ENCODE measurements around the gene PRR22. TPM values are rescaled to one million over a fixed set of nuclear protein-coding genes. Genes with fewer than 3 reads are reported as not detected.

The PRR22 gene
- polyA plus RNA-seq (2012; ENCODE audit: low read depth, missing spikeins): 1.0 TPM

GRCh38 chr19:5784581-5785147 lies at the start of gene PRR22:
Gene PRR22 (minus strand): TSS chr19:5784746. CDS start chr19:5784660, 86 bp downstream.
- TF ChIP-seq SPI1 (IDR thresholded peaks at IDR 0.05; ENCODE audit: low read depth, low read length) (no peak), TAF1 (IDR thresholded peaks at IDR 0.05; ENCODE audit: low read depth, low read length) (no peak), PAX5 (IDR thresholded peaks at IDR 0.05; ENCODE audit: insufficient read depth, low read length, severe bottlenecking) (no peak), POLR2AphosphoS5 (IDR thresholded peaks at IDR 0.05; ENCODE audit: low read depth, low read length) (no peak), POU2F2 (IDR thresholded peaks at IDR 0.05; ENCODE audit: low read depth, low read length) (no peak)
- FAIRE-seq (no peak), DNase-seq (ENCODE audit: insufficient read length, low spot score) (no peak)

- FAIRE-seq: no peak
- no peak for TF ChIP-seq PAX5 (IDR thresholded peaks at IDR 0.05; ENCODE audit: insufficient read depth, low read length, severe bottlenecking)
- TF ChIP-seq POLR2A (IDR thresholded peaks at IDR 0.05; ENCODE audit: low read depth, low read length): no peak
- no peak for TF ChIP-seq TAF1 (IDR thresholded peaks at IDR 0.05; ENCODE audit: low read depth, low read length)
- TF ChIP-seq POLR2AphosphoS5 (IDR thresholded peaks at IDR 0.05; ENCODE audit: low read depth, low read length): no peak
- no peak for TF ChIP-seq SPI1 (IDR thresholded peaks at IDR 0.05; ENCODE audit: low read depth, low read length)
- no peak for TF ChIP-seq POU2F2 (IDR thresholded peaks at IDR 0.05; ENCODE audit: low read depth, low read length)
- no peak for DNase-seq (ENCODE audit: insufficient read length, low spot score)
Measured at GRCh38 chr19:5832527-5833216, 48.1 kb upstream of the PRR22 start.

- TF ChIP-seq TAF1 (IDR thresholded peaks at IDR 0.05; ENCODE audit: low read depth, low read length) (no peak), POU2F2 (IDR thresholded peaks at IDR 0.05; ENCODE audit: low read depth, low read length) (no peak), POLR2AphosphoS5 (IDR thresholded peaks at IDR 0.05; ENCODE audit: low read depth, low read length) (no peak), POLR2A (IDR thresholded peaks at IDR 0.05; ENCODE audit: low read depth, low read length) (no peak), PAX5 (IDR thresholded peaks at IDR 0.05; ENCODE audit: insufficient read depth, low read length, severe bottlenecking) (no peak), SPI1 (IDR thresholded peaks at IDR 0.05; ENCODE audit: low read depth, low read length) (no peak)
- no peak for DNase-seq (ENCODE audit: insufficient read length, low spot score)
- no peak for FAIRE-seq
Measured at GRCh38 chr19:5832061-5832460, 47.5 kb upstream of the PRR22 start.

GRCh38 chr19:5831159-5831558 lies 46.6 kb upstream of the PRR22 start:
- TF ChIP-seq POLR2A (IDR thresholded peaks at IDR 0.05; ENCODE audit: low read depth, low read length) (no peak), POLR2AphosphoS5 (IDR thresholded peaks at IDR 0.05; ENCODE audit: low read depth, low read length) (no peak), TAF1 (IDR thresholded peaks at IDR 0.05; ENCODE audit: low read depth, low read length) (no peak), POU2F2 (IDR thresholded peaks at IDR 0.05; ENCODE audit: low read depth, low read length) (no peak), PAX5 (IDR thresholded peaks at IDR 0.05; ENCODE audit: insufficient read depth, low read length, severe bottlenecking) (no peak), SPI1 (IDR thresholded peaks at IDR 0.05; ENCODE audit: low read depth, low read length) (no peak)
- DNase-seq (ENCODE audit: insufficient read length, low spot score) (no peak), FAIRE-seq (no peak)

- no peak for TF ChIP-seq TAF1 (IDR thresholded peaks at IDR 0.05; ENCODE audit: low read depth, low read length)
- TF ChIP-seq POLR2A (IDR thresholded peaks at IDR 0.05; ENCODE audit: low read depth, low read length): no peak
- no peak for TF ChIP-seq PAX5 (IDR thresholded peaks at IDR 0.05; ENCODE audit: insufficient read depth, low read length, severe bottlenecking)
- TF ChIP-seq SPI1 (IDR thresholded peaks at IDR 0.05; ENCODE audit: low read depth, low read length): no peak
- TF ChIP-seq POLR2AphosphoS5 (IDR thresholded peaks at IDR 0.05; ENCODE audit: low read depth, low read length): no peak
- DNase-seq (ENCODE audit: insufficient read length, low spot score) (no peak), FAIRE-seq (no peak)
Measured at GRCh38 chr19:5829567-5830310, 45.2 kb upstream of the PRR22 start.

- DNase-seq (ENCODE audit: insufficient read length, low spot score) (no peak), FAIRE-seq (no peak)
- TF ChIP-seq POU2F2 (IDR thresholded peaks at IDR 0.05; ENCODE audit: low read depth, low read length) (no peak), TAF1 (IDR thresholded peaks at IDR 0.05; ENCODE audit: low read depth, low read length) (no peak), PAX5 (IDR thresholded peaks at IDR 0.05; ENCODE audit: insufficient read depth, low read length, severe bottlenecking) (no peak), SPI1 (IDR thresholded peaks at IDR 0.05; ENCODE audit: low read depth, low read length) (no peak), POLR2AphosphoS5 (IDR thresholded peaks at IDR 0.05; ENCODE audit: low read depth, low read length) (no peak), POLR2A (IDR thresholded peaks at IDR 0.05; ENCODE audit: low read depth, low read length) (no peak)
Measured at GRCh38 chr19:5828661-5829566, 44.4 kb upstream of the PRR22 start.

GRCh38 chr19:5827891-5828660 lies 43.5 kb upstream of the PRR22 start:
- peak; percentile 99 for FAIRE-seq
- peak; percentile 72 for TF ChIP-seq POLR2A (IDR thresholded peaks at IDR 0.05; ENCODE audit: low read depth, low read length)
- TF ChIP-seq POLR2AphosphoS5 (IDR thresholded peaks at IDR 0.05; ENCODE audit: low read depth, low read length): peak; percentile 84
- TF ChIP-seq SPI1 (IDR thresholded peaks at IDR 0.05; ENCODE audit: low read depth, low read length): no peak
- TF ChIP-seq POU2F2 (IDR thresholded peaks at IDR 0.05; ENCODE audit: low read depth, low read length): no peak
- no peak for TF ChIP-seq TAF1 (IDR thresholded peaks at IDR 0.05; ENCODE audit: low read depth, low read length)
- no peak for TF ChIP-seq PAX5 (IDR thresholded peaks at IDR 0.05; ENCODE audit: insufficient read depth, low read length, severe bottlenecking)
- DNase-seq (ENCODE audit: insufficient read length, low spot score): peak; percentile 94

- no peak for DNase-seq (ENCODE audit: insufficient read length, low spot score)
- no peak for FAIRE-seq
- TF ChIP-seq POLR2AphosphoS5 (IDR thresholded peaks at IDR 0.05; ENCODE audit: low read depth, low read length) (no peak), PAX5 (IDR thresholded peaks at IDR 0.05; ENCODE audit: insufficient read depth, low read length, severe bottlenecking) (no peak), TAF1 (IDR thresholded peaks at IDR 0.05; ENCODE audit: low read depth, low read length) (no peak)
Measured at GRCh38 chr19:5827342-5827890, 42.9 kb upstream of the PRR22 start.

All from GM12891 (cell line).